HG03442 (cell line): ENCODE measurements around the gene C10orf90.

Source experiments
- ATAC-seq: cut with Tn5 transposase; IDR thresholded peaks from one replicate; pipeline ENCODE4 v1.9.1; 2021; ENCODE audit warnings: mild to moderate bottlenecking, moderate library complexity; ENCODE audit not compliant: unreplicated experiment

Gene C10orf90

GRCh38 chr10:126469692-126470091 is 200.8 kb downstream of the C10orf90 start:
- ATAC-seq, result no peak

DNA sequence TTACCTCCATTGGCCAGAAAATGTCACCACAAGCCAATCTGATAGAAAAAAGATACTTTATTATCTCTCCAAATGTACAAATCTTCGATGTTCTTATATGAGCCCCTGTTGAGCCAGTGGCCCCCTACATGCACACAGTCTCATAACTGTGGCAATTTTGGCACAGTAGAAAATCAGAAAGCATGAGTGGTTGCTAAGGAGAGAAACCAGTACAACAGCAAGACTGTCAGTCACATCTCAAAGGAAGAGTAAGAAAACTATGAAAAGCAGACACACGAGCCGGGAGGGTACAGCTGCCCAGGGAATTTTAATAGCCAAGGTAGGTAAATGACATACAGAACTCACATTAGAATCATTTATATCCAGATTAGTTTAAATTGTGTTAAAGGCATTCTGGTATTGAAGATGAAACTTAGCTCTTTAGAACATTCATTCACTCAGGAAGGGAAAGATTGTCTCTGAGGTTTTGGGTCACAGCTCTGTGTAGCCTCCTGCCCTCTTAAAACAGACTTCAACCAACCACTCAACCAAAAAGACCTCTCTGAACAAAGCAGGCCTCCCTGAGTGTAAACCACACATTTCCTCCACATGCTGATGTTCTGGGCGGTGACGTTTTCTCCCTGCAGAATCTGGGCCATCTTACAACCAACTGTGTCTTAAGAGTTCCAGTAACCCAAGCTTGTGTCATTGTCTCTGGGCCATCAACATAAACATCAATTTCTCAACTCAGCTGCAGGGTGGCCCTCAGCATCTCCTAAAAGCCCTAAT is 201.4 kb downstream of the C10orf90 start:
- no peak for ATAC-seq

- no peak for ATAC-seq
Observed at GRCh38 chr10:126468467-126468866, 202.0 kb downstream of the C10orf90 start.

- ATAC-seq, result no peak
Observed at GRCh38 chr10:126465771-126466170, 204.7 kb downstream of the C10orf90 start.

GRCh38 chr10:126463286-126463685 is 207.2 kb downstream of the C10orf90 start:
- no peak for ATAC-seq

GRCh38 chr10:126461289-126461940 is 209.1 kb downstream of the C10orf90 start:
- ATAC-seq, result no peak

- no peak for ATAC-seq
Observed at GRCh38 chr10:126459878-126460481, 210.5 kb downstream of the C10orf90 start.

DNA sequence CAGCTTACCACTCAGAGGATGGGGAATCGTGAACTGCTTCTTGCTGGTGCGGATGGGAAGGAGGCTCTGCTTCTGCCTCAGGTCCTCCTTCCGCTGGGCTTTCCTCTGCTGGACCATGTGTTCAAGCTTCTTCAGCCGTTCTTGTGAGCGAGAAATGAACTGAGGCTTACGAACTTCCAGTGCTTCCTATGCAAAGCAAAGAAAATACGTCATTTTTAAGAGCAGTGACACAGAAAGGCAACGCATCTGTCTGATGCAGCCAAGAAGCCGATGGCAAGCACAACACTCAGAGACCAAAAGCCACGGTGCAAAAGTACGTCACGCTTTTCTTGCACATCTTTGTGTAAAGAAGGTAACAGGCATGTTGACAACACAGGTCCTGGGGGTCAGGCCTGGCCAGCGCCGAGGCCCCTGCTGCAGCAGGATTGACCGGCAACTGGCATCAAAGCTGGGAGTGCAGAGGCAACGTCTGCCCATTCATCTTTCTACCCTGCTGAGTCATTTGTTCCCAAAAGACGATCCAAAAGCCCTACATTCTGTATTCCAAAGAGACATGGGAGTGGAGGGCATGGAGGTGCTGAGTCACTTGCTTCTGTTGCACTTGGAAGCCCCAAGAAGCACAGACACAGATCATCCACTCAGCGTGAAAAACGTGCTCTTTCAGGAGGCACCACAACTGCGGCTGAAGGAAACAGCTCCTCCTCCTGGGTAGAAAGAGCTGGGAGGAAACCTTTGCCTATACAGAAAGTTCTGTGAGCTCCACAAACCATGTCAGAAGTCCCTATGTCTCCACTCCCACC is 211.3 kb downstream of the C10orf90 start:
- ATAC-seq, result no peak

DNA sequence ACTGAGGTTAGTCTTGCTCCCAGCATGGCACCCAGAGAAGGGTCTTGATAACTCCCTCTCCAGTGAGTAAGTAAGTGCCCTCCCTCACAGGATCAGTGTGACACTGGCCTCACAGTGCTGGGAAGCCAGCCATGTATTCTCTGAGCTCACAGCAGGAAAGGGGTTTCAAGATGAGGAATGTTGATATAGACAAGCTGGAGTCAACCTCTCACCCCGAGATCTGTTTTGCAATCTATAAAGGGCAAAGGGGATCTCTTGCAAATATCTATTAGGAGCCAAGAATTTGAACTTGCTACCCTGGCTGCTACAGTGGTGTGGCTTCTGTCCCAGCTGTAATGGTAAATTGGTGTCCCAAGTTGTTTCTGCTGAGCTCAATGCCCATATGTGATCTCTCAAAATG is 212.0 kb downstream of the C10orf90 start:
- ATAC-seq, result no peak

GRCh38 chr10:126456632-126457031 is 213.9 kb downstream of the C10orf90 start:
- ATAC-seq, result no peak

DNA sequence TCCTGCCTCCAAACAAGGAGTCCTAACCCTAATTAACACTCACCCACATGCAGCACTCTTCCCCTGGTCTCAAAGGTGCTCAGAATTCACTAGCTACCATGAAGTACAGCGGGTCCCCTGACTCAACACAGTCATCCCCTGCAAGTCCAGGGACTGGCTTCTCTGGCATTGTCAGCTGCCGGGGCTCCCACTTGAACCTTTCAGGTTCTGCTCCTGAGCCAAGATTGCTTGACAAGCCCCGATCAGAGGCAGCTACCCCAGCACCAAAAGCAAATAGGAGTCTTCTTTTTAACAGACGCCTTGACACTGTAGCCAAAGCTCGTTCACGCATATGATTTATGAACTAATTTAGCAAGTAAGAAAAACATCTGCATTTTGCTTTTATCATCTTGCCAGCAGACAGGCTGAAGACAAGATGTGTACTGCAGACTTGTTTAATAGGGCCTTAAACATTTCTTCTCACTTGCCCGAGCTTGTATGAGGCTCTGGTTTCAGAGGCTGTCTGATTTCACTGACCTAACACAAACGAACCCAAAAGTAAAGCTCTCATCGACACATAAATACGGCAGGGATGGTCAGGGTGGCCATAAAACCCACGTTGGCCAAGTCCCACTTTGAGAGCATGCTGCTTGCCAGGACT is 214.6 kb downstream of the C10orf90 start:
- ATAC-seq, result no peak

DNA sequence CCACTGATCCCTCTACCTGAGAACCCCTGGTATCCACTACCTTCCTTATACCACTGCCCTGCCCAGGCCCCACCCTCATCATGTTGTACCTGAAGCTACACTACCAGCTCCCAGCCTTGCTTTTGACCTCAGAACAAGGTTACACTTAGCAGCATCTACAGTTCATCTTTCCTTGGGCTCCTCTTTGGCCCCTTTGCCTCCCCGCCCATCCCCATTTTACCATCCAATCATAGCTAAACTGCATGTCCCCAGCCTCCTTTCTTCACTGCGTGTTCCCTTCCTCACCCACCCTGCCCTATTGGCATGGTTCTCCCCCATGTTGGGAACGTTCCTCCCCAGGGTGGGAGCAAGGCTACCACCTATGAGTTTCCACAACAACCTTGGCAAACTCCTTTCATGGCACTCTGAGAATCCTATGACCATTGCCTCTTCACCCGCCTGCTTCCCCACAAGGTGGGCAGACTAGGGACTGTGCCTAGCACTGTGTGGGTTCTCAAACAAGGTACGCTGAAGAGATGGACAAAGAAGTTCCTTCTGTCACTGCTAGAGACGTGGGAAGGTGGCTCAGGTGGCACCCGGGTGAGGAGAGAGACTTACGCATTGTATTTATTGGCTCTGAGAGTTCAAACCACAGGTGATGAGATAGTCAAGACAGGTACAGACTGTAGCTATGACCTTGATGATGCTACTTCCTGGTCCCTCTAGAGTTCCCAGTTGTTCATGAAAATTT is 215.3 kb downstream of the C10orf90 start:
- ATAC-seq, result no peak

- no peak for ATAC-seq
Observed at GRCh38 chr10:126454045-126454751, 216.3 kb downstream of the C10orf90 start.

DNA sequence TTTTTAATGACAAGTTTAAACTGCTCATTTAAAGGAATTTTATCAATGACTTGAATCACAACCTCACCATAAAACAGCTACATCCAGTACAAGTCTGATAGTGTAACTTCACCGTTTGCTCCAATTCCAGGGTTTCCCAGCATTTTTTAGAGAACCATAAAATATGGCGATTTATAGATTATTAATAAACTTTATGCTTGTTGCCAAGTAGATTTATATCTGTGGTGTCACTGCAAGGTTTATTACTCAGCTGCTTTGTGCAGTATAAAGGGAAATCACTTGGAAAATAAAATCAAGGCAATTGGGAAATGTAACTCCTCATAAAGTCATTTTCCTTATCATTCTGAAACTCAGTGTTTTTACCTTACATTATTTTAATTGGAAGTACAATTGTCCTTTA is 218.2 kb downstream of the C10orf90 start:
- no peak for ATAC-seq

GRCh38 chr10:126448091-126448490 is 222.4 kb downstream of the C10orf90 start:
- no peak for ATAC-seq

- no peak for ATAC-seq
Observed at GRCh38 chr10:126439942-126440341, 230.6 kb downstream of the C10orf90 start.

GRCh38 chr10:126438407-126438783 is 232.1 kb downstream of the C10orf90 start:
- ATAC-seq, result no peak

GRCh38 chr10:126437635-126438406 is 232.7 kb downstream of the C10orf90 start:
- no peak for ATAC-seq

- ATAC-seq, result no peak
Observed at GRCh38 chr10:126434235-126434634, 236.3 kb downstream of the C10orf90 start.
